NCI-H446 (cell line): ENCODE measurements around the gene SLAMF7.

Source experiments
- DNase-seq, 2 experiments: peaks; one replicate each; lab custom pipeline; 2025; lab: John Stamatoyannopoulos, UW

Gene SLAMF7

DNA sequence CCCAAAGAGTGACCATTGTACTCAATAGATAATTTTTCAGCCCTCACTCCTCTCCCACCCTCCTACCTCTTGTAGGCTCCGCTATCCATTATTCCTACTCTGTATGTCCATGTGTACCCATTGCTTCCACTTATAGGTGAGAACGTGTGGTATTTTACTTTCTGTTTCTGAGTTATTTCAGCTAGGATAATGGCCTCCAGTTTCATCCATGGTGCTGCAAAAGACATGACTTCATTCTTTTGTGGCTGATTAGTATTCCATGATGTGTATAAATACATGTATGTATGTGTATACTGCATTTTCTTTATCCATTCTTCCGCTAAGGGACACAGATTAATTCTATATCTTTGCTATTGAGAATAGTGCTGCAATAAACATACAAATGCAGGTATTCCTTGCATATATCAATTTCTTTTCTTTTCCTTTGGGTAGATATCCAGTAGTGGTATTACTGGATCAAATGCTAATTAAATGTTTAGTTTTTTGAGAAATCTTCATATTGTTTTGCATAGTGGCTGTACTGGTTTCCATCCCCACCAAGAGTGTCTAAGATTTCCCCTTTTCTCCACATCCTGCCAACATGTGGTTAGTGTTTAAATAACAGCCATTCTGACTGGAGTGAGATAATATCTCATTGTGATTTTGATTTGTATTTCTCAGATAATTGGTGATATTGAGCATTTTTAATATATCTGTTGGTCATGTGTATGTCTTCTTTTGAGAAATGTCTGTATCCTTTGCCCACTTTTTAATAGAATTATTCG is 61.8 kb downstream of the SLAMF7 start:
- DNase-seq = no peak

DNA sequence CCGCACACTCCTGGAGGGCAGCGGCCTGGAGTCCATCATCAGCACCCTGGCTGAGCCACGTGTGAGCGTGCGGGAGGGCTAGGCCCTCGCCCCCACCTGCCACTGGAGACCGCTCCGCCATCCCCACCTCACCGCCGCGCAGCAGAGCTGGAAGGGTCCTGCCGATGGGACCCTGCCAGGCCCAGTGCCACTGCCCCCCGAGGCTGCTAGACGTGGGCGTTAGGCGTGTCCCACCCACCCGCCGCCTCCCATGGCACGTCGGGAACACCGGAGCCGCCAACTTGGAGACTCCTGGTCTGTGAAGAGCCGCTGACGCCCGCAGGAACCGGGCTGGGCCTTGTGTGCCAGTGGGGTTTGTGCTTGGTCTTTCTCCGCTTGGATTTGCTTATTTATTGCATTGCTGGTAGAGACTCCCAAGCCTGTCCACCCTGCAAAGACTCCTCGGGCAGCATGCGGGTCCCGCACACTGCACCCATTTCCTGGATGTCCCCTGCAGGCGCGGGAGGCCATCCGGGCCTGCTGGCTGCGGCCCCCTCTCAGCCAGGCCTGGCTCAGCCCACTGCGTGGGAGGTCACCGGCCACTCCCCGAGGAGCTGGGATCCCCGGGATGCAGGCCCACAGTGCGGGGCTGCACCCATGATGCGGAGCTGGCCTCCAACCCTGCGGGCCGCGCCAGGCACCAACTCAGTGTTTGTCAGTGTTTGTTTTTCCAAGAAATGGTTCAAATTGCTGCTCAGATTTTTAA is 63.0 kb downstream of the SLAMF7 start:
- no peak for DNase-seq
